ENCODE data around the gene IFFO2.

- TF ChIP-seq CTCF (IDR thresholded peaks at IDR 0.05) (no peak), POLR2A (IDR thresholded peaks at IDR 0.05) (no peak), POLR2AphosphoS5 (IDR thresholded peaks at IDR 0.05) (no peak)
Measured at GRCh38 chr1:18901952-18902522, 54.4 kb downstream of the IFFO2 start.

Data from transverse colon (tissue), 4 donors.